Type B pancreatic cell (in vitro differentiated cells): Measurements from ENCODE around the gene COL9A2. TPM values are rescaled to one million over a fixed set of nuclear protein-coding genes. Genes with fewer than 3 reads are reported as not detected.

ENCODE experiments used
- DNase-seq: peaks from one replicate; pipeline ENCODE4 v3.0.0; 2021; ENCODE audit warnings: mixed read lengths; ENCODE audit not compliant: unreplicated experiment; ENCODE audit errors: extremely low spot score
- H3K27ac Mint-ChIP-seq: 2 replicates; pipeline ENCODE4 v1.8.0; 2021; ENCODE audit warnings: mild to moderate bottlenecking, mixed read lengths
- H3K27me3 Mint-ChIP-seq: 2 replicates; pipeline ENCODE4 v1.8.0; 2021; ENCODE audit warnings: mixed read lengths
- H3K36me3 Mint-ChIP-seq: 2 replicates; pipeline ENCODE4 v1.8.0; 2021; ENCODE audit warnings: mixed read lengths
- H3K4me1 Mint-ChIP-seq: one replicate; pipeline ENCODE4 v1.8.0; 2021; ENCODE audit warnings: mixed read lengths; ENCODE audit not compliant: unreplicated experiment
- H3K4me3 Mint-ChIP-seq: 2 replicates; pipeline ENCODE4 v1.8.0; 2021; ENCODE audit warnings: mild to moderate bottlenecking, mixed read lengths
- H3K9me3 Mint-ChIP-seq: 2 replicates; pipeline ENCODE4 v1.8.0; 2021; ENCODE audit warnings: mixed read lengths
- total RNA-seq: library from RNA; stranded (reverse); gene quantifications from 2 replicates; pipeline ENCODE4 v1.2.1, GENCODE V29; 2021; ENCODE audit warnings: low replicate concordance
- TF ChIP-seq, protein P1 (sequence below): fragments of 200-600 bp; sonication (generic); conservative IDR thresholded peaks from 2 replicates; pipeline ENCODE4 v1.5.0; 2021; ENCODE audit warnings: antibody characterized with exemption, mild to moderate bottlenecking

COL9A2 gene
- total RNA-seq, 1 donor from 2014 or later: 19.8 TPM

GRCh38 chr1:40281853-40282252 is 35.2 kb downstream of the COL9A2 start:
- Mint-ChIP-seq H3K36me3 (peaks cover 18% of the 10 kb centered on the region), H3K27me3 (no peaks in the 10 kb centered on the region), H3K4me1 (no peaks in the 10 kb centered on the region), H3K9me3 (no peaks in the 10 kb centered on the region), H3K27ac (no peak overlapping the region), H3K4me3 (no peak overlapping the region)
- no peak for DNase-seq
- TF ChIP-seq, protein P1, sequence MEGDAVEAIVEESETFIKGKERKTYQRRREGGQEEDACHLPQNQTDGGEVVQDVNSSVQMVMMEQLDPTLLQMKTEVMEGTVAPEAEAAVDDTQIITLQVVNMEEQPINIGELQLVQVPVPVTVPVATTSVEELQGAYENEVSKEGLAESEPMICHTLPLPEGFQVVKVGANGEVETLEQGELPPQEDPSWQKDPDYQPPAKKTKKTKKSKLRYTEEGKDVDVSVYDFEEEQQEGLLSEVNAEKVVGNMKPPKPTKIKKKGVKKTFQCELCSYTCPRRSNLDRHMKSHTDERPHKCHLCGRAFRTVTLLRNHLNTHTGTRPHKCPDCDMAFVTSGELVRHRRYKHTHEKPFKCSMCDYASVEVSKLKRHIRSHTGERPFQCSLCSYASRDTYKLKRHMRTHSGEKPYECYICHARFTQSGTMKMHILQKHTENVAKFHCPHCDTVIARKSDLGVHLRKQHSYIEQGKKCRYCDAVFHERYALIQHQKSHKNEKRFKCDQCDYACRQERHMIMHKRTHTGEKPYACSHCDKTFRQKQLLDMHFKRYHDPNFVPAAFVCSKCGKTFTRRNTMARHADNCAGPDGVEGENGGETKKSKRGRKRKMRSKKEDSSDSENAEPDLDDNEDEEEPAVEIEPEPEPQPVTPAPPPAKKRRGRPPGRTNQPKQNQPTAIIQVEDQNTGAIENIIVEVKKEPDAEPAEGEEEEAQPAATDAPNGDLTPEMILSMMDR: no peak

DNA sequence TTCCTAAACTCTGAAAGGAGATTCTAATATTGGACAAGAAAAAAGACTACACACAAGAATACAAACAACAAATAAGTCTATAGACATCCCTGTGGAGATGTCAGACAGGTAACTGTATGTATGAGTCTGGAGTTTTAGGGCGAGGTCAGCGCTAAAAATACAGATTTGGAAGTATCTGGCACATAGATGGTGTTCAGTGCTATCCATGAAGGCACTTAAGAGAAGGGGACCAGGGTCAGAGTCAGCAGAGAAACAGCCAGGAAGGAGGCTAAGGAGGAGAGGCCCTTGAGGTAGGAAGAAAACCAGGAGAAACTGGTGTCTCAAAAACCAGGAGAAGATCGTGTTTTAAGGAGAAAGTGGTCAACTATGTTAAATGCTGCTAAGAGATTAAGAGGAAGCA is 41.0 kb downstream of the COL9A2 start:
- TF ChIP-seq, protein P1: no peak
- Mint-ChIP-seq H3K4me1 (no peaks in the 10 kb centered on the region), H3K4me3 (no peak overlapping the region), H3K36me3 (peaks cover 29% of the 10 kb centered on the region), H3K9me3 (no peaks in the 10 kb centered on the region), H3K27me3 (no peaks in the 10 kb centered on the region), H3K27ac (no peak overlapping the region)
- DNase-seq: no peak

- DNase-seq: no peak
- H3K36me3 Mint-ChIP-seq: peaks cover 37% of the 10 kb centered on the region
- TF ChIP-seq, protein P1: no peak
- no peak overlapping the region for H3K4me3 Mint-ChIP-seq
- no peak overlapping the region for H3K27ac Mint-ChIP-seq
- no peaks in the 10 kb centered on the region for H3K27me3 Mint-ChIP-seq
- no peaks in the 10 kb centered on the region for H3K4me1 Mint-ChIP-seq
- no peaks in the 10 kb centered on the region for H3K9me3 Mint-ChIP-seq
These were observed 42.8 kb downstream of the COL9A2 start for GRCh38 chr1:40274331-40274730.

GRCh38 chr1:40273547-40274166 is 43.4 kb downstream of the COL9A2 start:
- peaks cover 35% of the 10 kb centered on the region for H3K36me3 Mint-ChIP-seq

DNA sequence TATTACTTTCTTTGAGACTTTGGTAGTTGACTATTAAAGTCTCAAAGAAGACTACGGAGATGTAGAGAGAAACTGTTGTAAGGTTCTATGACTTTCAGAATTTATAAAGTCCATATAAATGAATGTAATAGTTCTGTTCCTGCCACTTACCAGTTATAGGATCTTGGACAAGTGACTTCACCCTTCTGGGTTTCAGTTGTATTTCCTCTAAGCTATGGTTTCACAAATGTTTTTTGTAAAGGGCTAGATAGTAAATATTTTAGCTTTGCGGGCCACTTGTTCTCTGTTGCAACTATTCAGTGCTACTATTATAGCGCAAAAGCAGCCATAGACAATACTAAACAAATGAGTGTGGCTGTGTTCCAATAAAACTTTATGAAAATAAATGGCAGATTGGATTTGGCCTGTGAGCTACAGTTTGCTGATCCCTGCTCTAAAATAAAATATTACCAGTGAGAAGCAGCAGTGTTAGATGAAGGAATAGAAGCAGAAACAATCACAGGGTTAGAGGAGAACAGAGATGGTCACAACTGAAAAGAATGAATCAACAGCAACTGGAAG is 44.4 kb downstream of the COL9A2 start:
- Mint-ChIP-seq H3K27ac (no peak overlapping the region), H3K36me3 (peaks cover 39% of the 10 kb centered on the region), H3K9me3 (no peaks in the 10 kb centered on the region), H3K4me1 (no peaks in the 10 kb centered on the region), H3K4me3 (no peak overlapping the region), H3K27me3 (no peaks in the 10 kb centered on the region)
- no peak for DNase-seq
- TF ChIP-seq, protein P1: no peak

More at GRCh38 chr1:40273547-40274166, 43.4 kb downstream of the COL9A2 start:
- Mint-ChIP-seq H3K9me3 (no peaks in the 10 kb centered on the region), H3K27me3 (no peaks in the 10 kb centered on the region), H3K4me3 (no peak overlapping the region), H3K27ac (no peak overlapping the region), H3K4me1 (no peaks in the 10 kb centered on the region)
- TF ChIP-seq, protein P1: no peak
- DNase-seq: no peak
